HepG2 (cell line): ENCODE measurements around the gene NPC1. TPM values are rescaled to one million over a fixed set of nuclear protein-coding genes. Genes with fewer than 3 reads are reported as not detected.

Experiments
- AFF4 ChIP-seq: sonication (generic); formaldehyde crosslinking; IDR thresholded peaks from 2 replicates; pipeline ENCODE4 v1.4.0; 2020; ENCODE audit warnings: missing genetic modification reagents
- ATF1 ChIP-seq: IDR thresholded peaks from 2 replicates; pipeline ENCODE4 v1.6.1; 2016; ENCODE audit warnings: mild to moderate bottlenecking, control low read depth
- HOXA9 ChIP-seq: sonication (generic); formaldehyde crosslinking; IDR thresholded peaks from 2 replicates; pipeline ENCODE4 v1.8.1; 2022; ENCODE audit warnings: missing genetic modification reagents, mild to moderate bottlenecking, moderate library complexity, borderline replicate concordance
- IKZF4 ChIP-seq: sonication (generic); formaldehyde crosslinking; IDR thresholded peaks from 2 replicates; pipeline ENCODE4 v1.5.1; 2020; ENCODE audit warnings: borderline replicate concordance, mild to moderate bottlenecking, low read depth, missing genetic modification reagents; ENCODE audit errors: not compliant biosample characterization
- SP4 ChIP-seq: sonication (generic); formaldehyde crosslinking; IDR thresholded peaks from 2 replicates; pipeline ENCODE4 v1.8.1; 2023; ENCODE audit warnings: mild to moderate bottlenecking, missing genetic modification reagents
- TAF1 ChIP-seq: sonication (generic); formaldehyde crosslinking; IDR thresholded peaks from 2 replicates; pipeline ENCODE4 v1.4.0; 2020; ENCODE audit warnings: missing genetic modification reagents
- ZBTB34 ChIP-seq: sonication (generic); formaldehyde crosslinking; IDR thresholded peaks from 2 replicates; pipeline ENCODE4 v1.8.0; 2022; ENCODE audit warnings: mild to moderate bottlenecking, missing genetic modification reagents
- ZBTB40 ChIP-seq, 2 experiments: fragments of 450-650 bp in 1 of 2; sonication (generic) in 1 of 2; formaldehyde crosslinking in 1 of 2; IDR thresholded peaks; 2 replicates each; pipeline versions ENCODE4 v1.6.1 to v1.8.0; 2016 to 2022; ENCODE audit warnings: antibody characterized with exemption in 1 of 2, mild to moderate bottlenecking in 1 of 2, missing genetic modification reagents in 1 of 2
- ZFP82 ChIP-seq: sonication (generic); formaldehyde crosslinking; IDR thresholded peaks from 2 replicates; pipeline ENCODE4 v1.5.1; 2020; ENCODE audit warnings: mild to moderate bottlenecking, missing genetic modification reagents, borderline replicate concordance
- ZNF317 ChIP-seq: sonication (generic); formaldehyde crosslinking; IDR thresholded peaks from 2 replicates; pipeline ENCODE4 v1.5.0; 2020; ENCODE audit warnings: mild to moderate bottlenecking, missing genetic modification reagents
- ZNF570 ChIP-seq: sonication (generic); formaldehyde crosslinking; IDR thresholded peaks from 2 replicates; pipeline ENCODE4 v1.4.0; 2020; ENCODE audit warnings: mild to moderate bottlenecking, missing genetic modification reagents, borderline replicate concordance
- ZNF761 ChIP-seq: sonication (generic); formaldehyde crosslinking; conservative IDR thresholded peaks from 2 replicates; pipeline ENCODE4 v1.4.0; 2020; ENCODE audit warnings: mild to moderate bottlenecking, missing genetic modification reagents
- polyA plus RNA-seq, 8 experiments: library from polyadenylated mRNA; depleted of rRNA in 3 of 8; stranded (reverse) in 7 of 8; unstranded in 1 of 8; fragments of >200 nt; fragmentation: Illumina TruSeq in 4 of 8; extraction: Trizol in 4 of 8; gene quantifications; 2 replicates each; pipeline versions ENCODE4 v1.2.1 to v1.2.3, GENCODE V29; 2011 to 2016; ENCODE audit warnings: low read depth in 4 of 8, missing spikeins in 1 of 8, mixed read lengths in 1 of 8; ENCODE audit not compliant: insufficient read depth in 1 of 8
- total RNA-seq, 5 experiments: library from RNA; depleted of rRNA; stranded (reverse); fragments of >200 nt; fragmentation: Illumina TruSeq; extraction: Trizol; gene quantifications; 2 replicates each; pipeline ENCODE4 v1.2.3, GENCODE V29; 2016; ENCODE audit warnings: low read depth in 1 of 5

Gene NPC1
- total and polyA plus RNA-seq, 2 of the 13 experiments (the other 11 are each of a cell fraction or from before 2014, with no cell fraction given): 46.5 to 114 TPM

GRCh38 chr18:23503038-23503962 lies 83.0 kb downstream of the NPC1 start, which contains the start of gene RMC1 (continued):
- TF ChIP-seq ZBTB34: no peak
- TF ChIP-seq TAF1 (CRISPR knock-in tag): peak; percentile 75; the same call in 1 of the 2 replicates
- peak; percentile 61; the same call in 1 of the 2 replicates for TF ChIP-seq ZNF317 (CRISPR knock-in tag)
- TF ChIP-seq IKZF4 (CRISPR knock-in tag): no peak
- 0 out of 2 replicates have a peak, but pooled peaks have one; percentile 40 for TF ChIP-seq ZFP82 (CRISPR knock-in tag)
- TF ChIP-seq HOXA9 (CRISPR knock-in tag): 0 out of 2 replicates have a peak, but pooled peaks have one; percentile 31
- TF ChIP-seq ZBTB40 (IDR thresholded peaks at IDR 0.05): no peak
- no peak for TF ChIP-seq ZBTB40 (CRISPR knock-in tag; IDR thresholded peaks at IDR 0.05)
- TF ChIP-seq ZNF761 (CRISPR knock-in tag): 0 out of 2 replicates have a peak, but pooled peaks have one; percentile 57
- TF ChIP-seq ZNF570 (CRISPR knock-in tag): no peak; the same call in 1 of the 2 replicates
- no peak for TF ChIP-seq ATF1
- TF ChIP-seq AFF4: no peak
- peak; percentile 92 for TF ChIP-seq SP4
